H1 (cell line): ENCODE data around the gene TMEM176B. TPM values are rescaled to one million over a fixed set of nuclear protein-coding genes. Genes with fewer than 3 reads are reported as not detected.

Experiments
- CHD2 ChIP-seq: IDR thresholded peaks from 2 replicates; pipeline ENCODE4 v1.6.1; 2012; ENCODE audit warnings: low read length, improper control_type of control experiment
- CHD7 ChIP-seq: fragments of 300-600 bp; sonication (generic); IDR thresholded peaks from 2 replicates; pipeline ENCODE4 v1.7.1; 2012; ENCODE audit warnings: low read length, moderate library complexity, mild to moderate bottlenecking, inconsistent platforms; ENCODE audit not compliant: insufficient replicate concordance
- EGR1 ChIP-seq: IDR thresholded peaks from 2 replicates; pipeline ENCODE4 v1.6.1; 2011; ENCODE audit warnings: low read depth, low read length, borderline replicate concordance
- JUN ChIP-seq: IDR thresholded peaks from 2 replicates; pipeline ENCODE4 v1.6.1; 2011; ENCODE audit warnings: low read depth, mild to moderate bottlenecking, improper control_type of control experiment, low read length
- KDM1A ChIP-seq: fragments of 200-600, 300-600 bp; sonication (generic); IDR thresholded peaks from 2 replicates; pipeline ENCODE4 v1.7.1; 2016; ENCODE audit warnings: mild to moderate bottlenecking, low read length, borderline replicate concordance
- NRF1 ChIP-seq: IDR thresholded peaks from 2 replicates; pipeline ENCODE4 v1.6.1; 2011; ENCODE audit warnings: mild to moderate bottlenecking, low read depth, low read length, improper control_type of control experiment
- RAD21 ChIP-seq, 2 experiments: IDR thresholded peaks in 1 of 2; conservative IDR thresholded peaks in 1 of 2; 2 replicates each; pipeline ENCODE4 v1.6.1; 2011; ENCODE audit warnings: low read depth in 2 of 2, low read length in 2 of 2, improper control_type of control experiment in 1 of 2, inconsistent platforms in 1 of 2, mild to moderate bottlenecking in 1 of 2, moderate library complexity in 1 of 2
- SP1 ChIP-seq: IDR thresholded peaks from 2 replicates; pipeline ENCODE4 v1.6.1; 2011; ENCODE audit warnings: low read depth, low read length
- SP2 ChIP-seq: IDR thresholded peaks from 2 replicates; pipeline ENCODE4 v1.6.1; 2012; ENCODE audit warnings: mild to moderate bottlenecking, low read length, inconsistent platforms
- SRF ChIP-seq: IDR thresholded peaks from 2 replicates; pipeline ENCODE4 v1.6.1; 2011; ENCODE audit warnings: mild to moderate bottlenecking, low read depth, low read length, moderate library complexity
- TEAD4 ChIP-seq: IDR thresholded peaks from 2 replicates; pipeline ENCODE4 v1.6.1; 2012; ENCODE audit warnings: low read depth, low read length, inconsistent platforms, mixed read lengths
- YY1 ChIP-seq: IDR thresholded peaks from 2 replicates; pipeline ENCODE4 v1.6.1; 2011; ENCODE audit warnings: low read depth, mild to moderate bottlenecking, low read length
- ZNF274 ChIP-seq: IDR thresholded peaks from 2 replicates; pipeline ENCODE4 v1.7.0; 2012; ENCODE audit warnings: low read length, borderline replicate concordance; ENCODE audit errors: extremely low read depth
- polyA plus RNA-seq, 7 experiments: library from polyadenylated mRNA; depleted of rRNA in 3 of 7; stranded (reverse) in 5 of 7; unstranded in 2 of 7; fragments of >200 nt in 5 of 7; fragments of 200-250 nt in 2 of 7; gene quantifications; 1 replicate in 5 of 7; 2 replicates in 1 of 7; 4 replicates in 1 of 7; pipeline versions ENCODE4 v1.2.1 to v1.2.3, GENCODE V29; 2011 to 2013; ENCODE audit warnings: missing spikeins in 2 of 7, mixed read lengths in 2 of 7
- total RNA-seq: library from RNA; stranded (reverse); fragmentation: NEBNext Ultra II Directional; extraction: Animal tissue kit (Norgen Biotek cat#: 25700); gene quantifications from 2 replicates; pipeline ENCODE4 v1.2.1, GENCODE V29; 2021

TMEM176B gene
- total and polyA plus RNA-seq, 2 of the 8 experiments (the other 6 are each of a cell fraction or from before 2014, with no cell fraction given) = 1.2 to 2.1 TPM

DNA sequence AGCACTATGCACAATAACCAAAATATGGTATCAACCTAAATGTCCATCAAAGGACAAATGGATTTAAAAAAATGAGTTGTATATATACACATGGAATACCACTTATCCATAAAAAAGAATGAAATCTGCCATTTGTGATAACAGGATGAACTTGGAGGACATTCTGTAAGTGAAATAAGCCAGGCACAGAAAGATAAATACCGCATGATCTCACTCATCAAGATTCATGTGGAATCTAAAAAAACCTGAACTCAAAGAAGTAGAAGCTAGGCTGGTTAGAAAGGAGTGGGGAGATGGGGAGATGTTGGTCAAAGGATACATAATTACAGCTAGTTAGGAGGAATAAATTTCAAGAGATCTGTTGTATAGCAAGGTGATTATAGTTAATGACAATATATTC lies 34.9 kb upstream of the TMEM176B start (continued):
- TF ChIP-seq CHD7 (no peak), TEAD4 (no peak), JUN (no peak), EGR1 (no peak), YY1 (no peak), RAD21 (IDR thresholded peaks at IDR 0.05 in 1 of 2, conservative IDR thresholded peaks at IDR 0.05 in 1 of 2; ENCODE audit: low read depth in 2 of 2, low read length in 2 of 2) (no peak), SRF (no peak), CHD2 (no peak), ZNF274 (no peak), KDM1A (no peak), SP2 (no peak), NRF1 (no peak), SP1 (no peak)
